ENCODE data around the gene MPG.

MPG gene

DNA sequence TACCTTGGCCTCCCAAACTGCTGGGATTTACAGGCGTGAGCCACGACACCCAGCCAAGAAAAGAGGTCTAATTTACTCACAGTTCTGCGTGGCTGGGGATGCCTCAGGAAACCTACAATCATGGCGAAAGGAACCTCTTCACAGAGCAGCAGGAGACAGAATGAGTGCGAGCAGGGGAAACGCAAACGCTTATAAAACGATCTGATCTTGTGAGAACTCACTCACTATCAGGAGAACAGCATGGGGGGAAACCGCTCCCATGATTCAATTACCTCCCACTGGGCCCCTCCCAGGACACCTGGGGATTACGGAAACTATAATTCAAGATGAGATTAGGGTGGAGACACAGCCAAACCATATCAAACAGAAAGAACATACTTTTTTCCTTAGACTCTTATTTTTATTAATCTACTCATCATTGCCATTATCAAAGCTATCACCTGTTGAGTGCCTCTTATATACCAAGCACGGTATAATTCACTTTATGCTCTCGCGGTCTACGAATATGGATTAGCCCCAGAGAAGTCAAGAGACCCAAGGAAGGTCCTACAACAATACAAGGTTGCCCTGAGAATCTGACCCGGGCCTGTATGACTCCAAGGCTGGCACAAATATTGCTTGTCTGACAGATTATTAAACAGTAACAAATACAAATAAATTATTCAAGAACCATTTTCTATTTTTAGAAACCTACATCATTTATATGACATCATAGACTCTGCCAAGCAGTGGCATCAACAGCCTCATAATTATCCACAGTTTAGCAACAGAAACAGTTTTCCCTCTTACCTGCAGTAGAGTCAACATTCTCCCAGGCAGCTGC lies 27.0 kb upstream of the MPG start:
- DNase-seq: no peak

DNA sequence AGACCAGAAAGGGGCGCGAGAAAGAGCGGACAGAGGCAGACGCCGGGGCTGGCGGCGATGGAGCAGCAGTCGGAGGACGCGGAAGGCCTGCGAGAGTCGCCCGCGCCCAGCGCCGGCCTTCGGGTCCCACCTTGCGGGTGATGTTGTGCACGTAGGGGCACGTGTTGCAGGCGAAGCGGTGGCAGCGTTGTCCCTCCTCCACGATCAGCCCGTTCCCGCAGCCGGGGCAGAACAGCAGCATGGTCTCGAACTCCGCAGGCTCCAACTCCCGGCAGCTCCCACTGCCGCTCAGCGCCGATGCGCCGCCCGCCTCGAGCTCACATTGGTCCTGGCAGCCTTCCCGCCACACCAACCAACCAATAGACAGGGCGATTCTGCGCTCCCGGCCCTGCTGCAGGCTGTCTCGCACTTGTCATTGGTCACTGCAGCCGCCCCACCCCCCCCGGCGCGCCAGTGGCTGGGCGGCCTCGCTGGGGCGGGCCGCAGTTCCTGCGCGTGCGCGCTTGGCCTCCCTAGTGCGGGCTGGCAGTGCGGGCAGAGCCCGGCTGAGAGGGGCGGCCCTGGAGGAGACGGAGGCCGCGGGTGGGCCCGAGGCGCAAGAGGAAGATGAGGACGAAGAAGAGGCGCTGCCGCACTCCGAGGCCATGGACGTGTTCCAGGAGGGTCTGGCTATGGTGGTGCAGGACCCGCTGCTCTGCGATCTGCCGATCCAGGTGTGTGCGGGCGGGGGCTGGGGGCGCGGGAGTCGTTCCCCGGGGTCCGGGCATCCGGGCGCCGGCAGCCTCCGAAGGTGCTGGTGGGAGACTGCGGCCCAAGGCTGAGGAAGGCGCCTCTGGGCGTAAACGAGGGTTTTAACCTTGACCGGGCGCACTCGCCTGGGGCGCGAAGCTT lies 24.4 kb upstream of the MPG start, which contains the start of the genes POLR3K and SNRNP25:
Gene POLR3K, minus strand, starts transcription at position 263 of the 891 bp plus-strand sequence. Its CDS starts 22 bp downstream, at position 241.
Gene SNRNP25, plus strand, starts transcription at position 483 of the 891 bp plus-strand sequence. Its CDS starts 189 bp downstream, at position 672.
- DNase-seq: peak; percentile 97 to 98

DNA sequence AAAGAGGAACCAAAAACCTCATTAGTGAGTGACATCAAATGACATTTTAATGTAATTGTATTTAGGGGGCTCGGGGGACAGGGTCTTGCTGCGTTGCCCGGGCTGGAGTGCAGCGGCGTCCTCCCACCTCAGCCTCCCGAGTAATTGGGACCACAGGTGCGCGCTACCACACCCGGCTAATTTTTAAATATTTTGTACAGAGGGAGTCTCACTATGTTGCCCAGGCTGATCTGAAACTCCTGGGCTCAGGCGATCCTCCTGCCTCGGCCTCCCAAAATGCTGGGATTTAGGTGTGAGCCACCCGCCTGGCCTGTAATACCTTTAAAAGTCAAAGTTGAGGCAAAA lies 23.8 kb upstream of the MPG start:
- no peak for DNase-seq

DNA sequence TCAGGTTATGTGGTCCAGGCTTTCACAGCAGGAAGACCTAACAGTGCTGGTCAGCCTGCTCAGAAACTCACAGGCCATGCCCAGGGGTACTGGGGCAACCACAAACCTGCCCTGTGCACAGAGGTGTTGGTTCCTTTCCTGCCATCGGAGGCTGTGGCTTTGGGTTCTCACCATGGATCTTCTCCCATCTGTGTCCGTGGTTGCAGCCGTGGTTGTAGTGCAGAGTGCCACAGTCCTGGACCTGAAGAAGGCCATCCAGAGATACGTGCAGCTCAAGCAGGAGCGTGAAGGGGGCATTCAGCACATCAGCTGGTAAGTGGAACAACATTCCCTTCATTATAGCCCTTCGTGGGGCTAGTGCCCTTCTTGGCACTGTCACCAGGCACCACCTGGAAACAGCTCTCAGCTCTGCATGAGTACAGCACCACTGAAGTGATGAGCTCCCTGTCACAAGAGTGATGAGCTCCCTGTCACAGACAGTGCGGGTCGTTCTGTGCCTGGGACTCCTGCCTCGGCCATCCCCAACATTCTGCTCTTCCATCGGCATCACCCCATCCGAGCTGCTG lies 22.4 kb upstream of the MPG start:
- DNase-seq: no peak

DNA sequence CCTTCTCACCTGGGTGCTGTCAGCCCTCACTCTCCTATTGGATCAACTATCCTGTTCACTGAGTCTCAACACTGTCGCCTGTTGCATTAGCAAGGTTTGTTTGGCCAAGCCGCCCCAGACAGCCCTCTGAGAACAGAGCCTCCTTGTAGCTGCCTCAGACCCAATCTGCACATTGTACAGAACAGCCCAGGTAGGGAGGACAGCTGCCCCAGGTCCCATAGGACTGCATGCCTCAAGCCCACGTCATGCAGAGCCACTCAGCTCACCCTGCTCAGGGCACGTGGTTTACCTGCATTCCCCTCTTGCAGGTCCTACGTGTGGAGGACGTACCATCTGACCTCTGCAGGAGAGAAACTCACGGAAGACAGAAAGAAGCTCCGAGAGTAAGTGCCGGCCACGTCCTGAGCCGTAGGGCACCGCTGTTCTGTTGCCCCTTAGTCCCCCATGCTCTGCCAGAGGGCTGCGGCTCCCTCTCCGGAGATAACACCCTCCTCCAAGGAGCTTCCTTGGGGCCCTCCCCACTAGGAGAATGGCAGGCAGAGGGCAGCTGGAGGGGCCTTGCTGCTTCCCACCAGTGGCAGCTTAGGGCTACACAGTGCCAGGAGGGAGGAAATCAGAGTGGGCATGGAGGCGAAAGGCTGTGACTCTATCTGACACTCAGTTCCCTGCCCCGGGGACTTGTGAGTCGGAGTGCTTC lies 21.6 kb upstream of the MPG start:
- DNase-seq: no peak

DNA sequence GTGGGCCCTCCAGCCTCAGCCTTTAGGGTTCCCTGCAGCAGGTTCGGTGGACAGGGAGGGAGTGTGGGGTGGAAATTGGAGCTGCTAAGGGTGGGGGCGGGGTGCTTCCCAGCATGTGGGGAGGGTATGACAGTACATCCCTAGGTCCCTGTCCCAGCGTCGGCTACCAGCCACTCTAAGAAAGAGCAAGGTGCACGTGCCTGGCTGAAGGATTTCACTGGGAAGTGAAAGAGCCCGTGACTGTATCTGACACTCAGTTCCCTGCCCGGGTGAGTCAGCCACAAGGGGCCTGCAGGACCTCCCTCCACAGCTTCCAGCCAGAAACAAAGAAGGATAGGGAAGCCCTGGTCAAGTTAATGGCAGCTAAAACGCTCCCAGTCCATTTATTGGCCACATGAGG lies 20.3 kb upstream of the MPG start:
- peak; percentile 32 to 56 for DNase-seq

DNA sequence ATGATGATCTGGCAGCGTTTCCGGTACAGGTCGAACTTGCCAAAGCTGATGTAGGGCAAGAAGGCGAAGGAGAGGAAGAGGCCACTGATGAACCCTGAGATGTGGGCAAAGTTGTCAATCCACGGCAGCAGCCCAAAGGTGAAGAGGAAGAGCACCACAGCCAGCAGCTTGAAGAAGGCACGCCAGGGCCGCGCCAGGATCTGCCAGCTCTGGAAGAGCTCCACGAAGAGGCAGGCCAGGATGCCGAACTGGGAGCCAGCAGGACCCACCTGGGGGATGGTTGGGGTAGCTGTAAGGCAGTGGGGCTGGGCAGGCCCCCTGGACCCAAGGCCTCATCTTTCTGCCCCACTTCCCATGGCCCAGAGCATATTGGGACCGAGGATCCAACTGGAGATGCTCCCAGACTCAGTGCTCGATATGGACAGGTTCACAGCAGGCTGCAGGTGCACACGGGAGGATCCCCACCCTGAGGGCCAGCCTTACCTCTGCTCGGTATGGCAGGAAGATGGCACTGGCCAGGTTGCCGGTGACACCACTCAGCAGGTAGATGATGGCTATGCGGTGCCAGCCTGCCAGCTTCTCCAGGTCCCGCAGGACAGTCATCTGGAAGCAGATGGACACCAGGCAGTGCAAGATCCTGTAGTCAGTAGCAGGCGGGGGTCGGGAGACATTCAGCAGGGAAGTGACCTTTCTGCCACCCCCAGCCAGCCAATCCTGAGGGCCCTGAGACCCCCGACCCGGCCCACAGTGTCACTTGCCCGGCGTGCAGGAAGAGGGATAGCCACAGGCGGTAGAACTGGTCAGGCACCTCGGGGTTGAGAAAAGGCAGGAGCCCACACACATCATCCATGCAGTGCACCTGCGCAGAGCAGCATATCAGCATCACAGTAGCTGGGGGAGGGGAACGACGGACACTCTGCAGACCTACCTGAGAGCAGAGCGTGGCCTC lies 19.3 kb upstream of the MPG start:
- no peak for DNase-seq

DNA sequence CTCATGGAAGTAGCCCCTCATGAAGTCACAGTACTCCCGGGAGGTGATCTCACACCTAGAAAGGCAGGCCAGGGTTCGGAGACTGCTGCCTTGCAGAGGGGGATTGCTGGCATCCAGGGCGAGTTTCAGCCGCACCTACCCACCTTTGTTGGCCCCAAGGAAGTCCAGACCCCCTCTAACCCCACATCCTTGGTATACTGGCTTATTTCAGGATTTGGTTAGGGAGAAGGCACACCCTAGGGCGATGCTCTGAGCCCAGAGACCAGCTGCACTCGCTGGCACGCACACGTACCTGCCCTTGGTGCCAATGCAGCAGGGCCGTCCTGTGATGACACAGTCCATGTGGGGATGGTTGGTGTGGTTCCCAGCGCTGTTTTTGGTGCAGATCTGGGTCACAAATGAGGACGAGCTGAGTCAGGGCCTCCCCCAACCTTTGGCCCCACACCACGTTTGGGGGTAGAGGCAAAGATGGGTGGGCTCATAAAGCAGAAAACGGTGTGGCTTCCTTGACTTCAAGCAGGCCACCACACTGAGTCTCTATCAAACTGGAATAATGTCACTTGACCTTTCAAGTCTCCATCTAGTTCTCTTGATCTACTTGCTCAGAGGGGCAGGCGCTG lies 18.5 kb upstream of the MPG start:
- DNase-seq: no peak

DNA sequence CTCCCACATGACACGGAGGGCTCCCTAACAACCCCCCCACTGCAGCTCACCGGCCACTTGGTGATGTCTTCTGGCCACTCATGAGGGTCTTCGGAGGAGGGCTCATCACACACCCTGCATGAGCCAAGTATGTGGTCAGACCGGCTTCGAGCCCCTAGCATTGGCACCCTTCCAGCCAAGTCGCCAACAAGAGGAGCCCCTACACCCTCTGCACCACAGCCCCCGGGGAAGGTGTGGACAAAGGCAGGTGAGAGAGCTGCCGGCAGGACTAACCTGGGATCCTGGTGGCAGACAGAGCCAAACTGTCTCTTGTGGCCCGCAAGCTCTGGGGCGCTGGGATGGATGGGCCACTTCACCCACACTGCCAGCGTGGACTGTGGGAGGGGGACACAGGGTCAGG lies 17.9 kb upstream of the MPG start:
- DNase-seq: no peak

DNA sequence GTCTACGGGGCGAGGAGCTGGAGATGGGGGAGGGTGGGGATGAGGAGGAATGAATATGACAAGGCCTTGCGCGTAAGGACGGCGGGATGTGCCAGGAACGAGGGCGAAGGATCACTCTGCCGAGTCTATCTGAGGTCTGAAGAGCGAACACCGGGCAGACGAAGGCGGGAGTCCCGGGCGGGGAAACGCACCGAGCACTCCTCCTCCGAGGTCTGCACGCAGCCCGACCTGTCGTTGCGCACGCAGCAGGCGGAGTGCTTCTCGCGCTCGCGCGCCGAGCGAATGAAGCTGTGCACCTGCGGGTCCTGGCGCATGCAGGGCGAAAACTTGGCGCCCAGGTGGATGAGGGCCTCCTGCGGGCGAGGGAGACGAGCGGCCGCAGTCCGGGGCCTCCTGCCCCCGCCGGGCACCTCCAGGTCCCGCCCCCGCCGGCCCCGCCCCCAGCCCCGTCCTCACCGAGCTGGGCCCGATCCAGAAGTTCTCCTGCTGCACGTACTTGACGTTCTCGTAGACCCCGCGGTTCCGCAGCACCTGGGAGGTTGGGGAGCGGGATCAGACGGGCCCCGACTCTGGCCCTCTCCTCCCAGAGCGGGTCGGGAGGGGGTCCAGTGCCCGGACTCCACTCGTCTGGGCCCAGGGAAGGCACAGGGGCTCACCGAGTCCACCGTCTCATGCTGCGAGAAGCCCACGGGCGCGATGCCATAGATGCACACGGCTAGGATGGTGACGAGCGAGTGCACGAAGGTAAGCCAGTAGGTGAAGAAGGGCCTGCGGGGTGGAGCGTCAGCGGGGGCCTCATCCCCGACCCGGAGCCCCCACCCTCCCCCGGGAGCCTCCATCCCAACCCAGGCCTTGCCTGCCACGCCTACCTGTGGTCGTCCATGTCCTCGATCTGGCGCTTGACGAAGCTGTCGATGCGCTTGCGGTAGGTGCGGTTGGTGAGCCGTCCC lies 16.8 kb upstream of the MPG start:
- DNase-seq: no peak

DNA sequence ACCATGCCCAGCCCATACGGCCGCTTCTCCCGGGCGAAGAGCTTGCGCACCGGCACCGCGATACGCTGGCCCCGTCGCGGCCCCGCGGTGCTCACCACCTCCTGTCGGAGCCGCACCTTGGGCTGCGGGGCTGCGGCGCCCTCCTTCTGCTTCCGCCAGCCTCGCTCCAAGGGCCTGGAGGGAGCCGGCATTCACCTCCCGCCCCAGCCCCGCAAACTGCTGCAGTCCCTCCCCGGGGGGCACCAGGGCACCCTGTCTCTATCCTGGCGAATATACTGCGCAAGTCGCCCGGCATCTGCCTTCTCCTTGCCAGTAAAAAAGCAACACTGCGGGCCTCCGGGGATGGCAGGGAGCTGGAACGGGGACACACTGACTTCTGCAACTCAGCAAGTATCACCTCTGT lies 16.1 kb upstream of the MPG start:
- DNase-seq: no peak

DNA sequence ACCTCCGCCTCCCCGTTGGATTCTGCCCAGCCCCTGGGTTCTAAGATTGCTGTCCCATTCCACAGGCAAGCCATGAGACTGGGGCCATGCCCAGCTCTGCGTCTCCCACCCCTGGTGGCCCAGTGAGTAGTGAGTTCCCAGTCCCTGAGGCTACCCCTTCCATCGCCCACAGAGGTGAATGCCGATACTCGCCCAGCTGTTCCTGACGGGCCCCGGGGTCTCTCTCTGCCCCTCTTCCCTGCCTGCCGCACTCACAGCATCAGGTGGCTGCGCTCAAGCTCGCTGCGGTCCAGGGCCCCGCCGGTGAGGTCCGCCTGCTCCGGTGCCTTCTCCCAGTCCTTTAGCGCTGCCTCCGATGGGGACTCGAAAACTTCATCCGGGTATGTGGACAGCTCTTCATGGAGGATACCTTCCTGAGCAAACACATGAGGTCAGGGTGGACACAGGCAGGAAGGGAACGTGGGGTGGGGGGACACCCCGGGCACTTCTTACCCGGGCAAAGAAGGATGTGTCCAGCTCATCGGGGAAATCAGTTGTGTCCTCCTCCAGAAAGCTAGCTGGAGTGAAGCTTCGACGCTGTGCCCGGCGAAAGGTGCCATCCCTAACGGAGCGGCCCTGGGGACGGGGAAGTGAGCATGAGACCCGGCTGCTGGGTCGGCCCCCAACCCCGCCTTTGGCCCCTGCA lies 15.6 kb upstream of the MPG start:
- DNase-seq: no peak

DNA sequence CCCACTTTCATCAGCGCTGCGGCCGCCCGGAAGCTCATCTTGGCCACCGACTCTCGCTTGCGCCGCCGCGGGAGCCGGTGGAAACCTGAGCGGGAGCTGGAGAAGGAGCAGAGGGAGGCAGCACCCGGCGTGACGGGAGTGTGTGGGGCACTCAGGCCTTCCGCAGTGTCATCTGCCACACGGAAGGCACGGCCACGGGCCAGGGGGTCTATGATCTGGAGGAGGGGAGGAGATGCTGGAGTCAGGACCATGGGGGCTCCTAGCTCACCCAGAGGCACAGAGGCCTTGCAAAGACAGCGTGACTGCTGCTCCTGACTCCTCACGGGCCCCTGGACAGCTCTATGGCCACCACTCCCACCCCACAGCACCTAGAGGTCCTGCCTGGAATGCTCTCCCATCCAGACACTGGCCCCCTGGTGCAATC lies 15.0 kb upstream of the MPG start:
- DNase-seq: no peak

DNA sequence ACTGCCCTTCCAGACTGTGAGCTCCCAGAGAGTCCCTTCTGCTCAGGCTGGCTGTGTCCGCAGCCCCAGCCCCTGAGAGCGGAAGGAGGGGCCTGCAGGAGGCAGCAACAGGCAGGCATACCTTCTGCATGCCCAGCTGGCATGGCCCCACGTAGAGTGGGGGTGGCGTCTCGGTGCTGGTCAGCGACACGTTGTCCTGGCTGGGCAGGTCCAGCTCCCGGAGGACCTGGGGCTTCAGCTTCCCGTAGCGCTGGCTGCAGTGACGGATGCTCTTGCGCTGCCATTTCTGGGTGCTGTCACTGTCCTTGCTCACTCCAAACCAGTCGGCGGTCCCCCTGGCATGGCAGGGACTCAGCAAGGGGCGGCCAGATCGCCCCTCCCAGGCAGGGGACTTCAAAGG lies 14.6 kb upstream of the MPG start:
- DNase-seq: no peak

DNA sequence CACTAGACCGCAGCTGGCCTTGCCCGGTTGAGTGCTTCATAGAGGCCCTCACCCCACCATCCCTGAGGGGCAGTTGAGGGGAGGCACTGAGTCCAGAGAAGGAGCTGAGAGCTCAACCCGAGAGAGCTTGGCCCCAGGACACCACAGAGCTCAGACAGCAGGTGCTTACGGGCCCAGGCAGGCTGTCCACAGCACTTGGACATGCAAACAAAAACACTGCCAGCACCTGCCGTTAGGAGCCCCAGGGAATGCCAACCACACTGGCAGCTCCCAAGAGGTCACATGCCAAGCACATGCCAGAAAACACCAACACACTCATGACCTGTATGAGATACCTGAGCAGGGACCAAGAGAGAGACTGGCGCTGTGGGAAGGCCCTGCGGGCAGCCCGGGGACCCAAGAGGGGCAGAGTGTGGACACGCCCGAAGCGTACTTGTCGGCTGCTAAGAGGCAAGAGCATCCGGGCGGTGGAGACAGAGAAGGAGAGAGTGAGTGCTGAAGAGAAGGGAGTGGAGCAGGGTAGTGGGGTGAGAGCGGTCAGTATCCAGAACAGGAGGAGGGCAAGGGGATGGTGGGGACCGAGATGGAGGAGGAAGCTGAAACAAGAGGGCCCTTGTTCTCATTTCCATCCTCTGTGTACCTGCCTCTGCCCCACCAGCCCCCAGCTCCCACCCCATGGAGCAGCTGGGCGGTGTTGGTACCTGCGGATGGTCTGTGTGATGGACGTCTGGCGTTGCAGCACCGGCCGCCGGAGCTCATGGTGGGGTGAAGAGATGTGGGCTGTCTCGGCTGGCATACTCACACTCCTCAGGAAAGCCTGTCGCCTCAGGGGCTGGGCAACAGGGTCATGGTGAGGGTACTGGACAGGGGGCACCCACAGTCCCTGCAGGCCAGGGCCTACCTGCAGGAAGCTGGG lies 13.8 kb upstream of the MPG start:
- DNase-seq: no peak

DNA sequence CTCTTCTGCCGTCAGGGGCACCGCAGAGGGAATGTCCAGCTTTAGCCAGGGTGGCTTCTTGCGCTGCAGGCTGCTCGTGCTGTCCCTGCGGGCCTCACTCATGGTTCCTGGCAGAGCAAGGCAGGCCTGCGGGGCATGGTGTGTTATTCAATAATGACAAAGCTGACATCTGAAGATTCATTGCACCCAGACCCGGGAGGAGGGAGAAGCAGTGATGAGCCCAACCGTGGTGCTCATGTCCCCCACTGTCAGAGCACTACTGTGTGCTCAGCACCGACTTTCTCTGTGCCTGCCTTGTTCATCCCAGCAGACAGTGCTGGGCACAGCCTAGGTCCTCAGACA lies 13.1 kb upstream of the MPG start:
- no peak for DNase-seq

DNA sequence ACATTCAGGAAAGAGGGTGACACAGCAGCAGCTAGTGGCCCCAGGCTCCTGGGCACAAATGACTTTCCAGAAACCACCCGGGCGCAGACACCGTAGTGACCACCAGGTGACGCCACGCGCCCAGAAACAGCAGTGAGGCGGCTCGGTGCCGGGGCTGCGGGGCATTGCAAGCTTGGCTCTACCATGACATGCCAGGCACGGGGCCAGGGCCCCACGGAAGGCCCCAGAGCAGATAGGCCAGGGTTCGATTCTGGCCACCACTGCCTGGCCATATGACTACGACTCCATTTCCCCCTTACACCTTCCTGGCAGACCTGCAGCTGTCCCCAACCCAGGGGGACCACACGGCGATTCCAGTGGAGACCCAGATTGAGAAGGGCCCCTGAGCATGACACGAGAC lies 12.3 kb upstream of the MPG start:
- DNase-seq: peak; percentile 78 to 84
